NCI-H2227 (cell line): ENCODE results near the gene TOGARAM1.

Experiments
- DNase-seq: peaks from one replicate; lab custom pipeline; 2025; ENCODE audit not compliant: unreplicated experiment; lab: John Stamatoyannopoulos, UW

TOGARAM1 gene, protein sequence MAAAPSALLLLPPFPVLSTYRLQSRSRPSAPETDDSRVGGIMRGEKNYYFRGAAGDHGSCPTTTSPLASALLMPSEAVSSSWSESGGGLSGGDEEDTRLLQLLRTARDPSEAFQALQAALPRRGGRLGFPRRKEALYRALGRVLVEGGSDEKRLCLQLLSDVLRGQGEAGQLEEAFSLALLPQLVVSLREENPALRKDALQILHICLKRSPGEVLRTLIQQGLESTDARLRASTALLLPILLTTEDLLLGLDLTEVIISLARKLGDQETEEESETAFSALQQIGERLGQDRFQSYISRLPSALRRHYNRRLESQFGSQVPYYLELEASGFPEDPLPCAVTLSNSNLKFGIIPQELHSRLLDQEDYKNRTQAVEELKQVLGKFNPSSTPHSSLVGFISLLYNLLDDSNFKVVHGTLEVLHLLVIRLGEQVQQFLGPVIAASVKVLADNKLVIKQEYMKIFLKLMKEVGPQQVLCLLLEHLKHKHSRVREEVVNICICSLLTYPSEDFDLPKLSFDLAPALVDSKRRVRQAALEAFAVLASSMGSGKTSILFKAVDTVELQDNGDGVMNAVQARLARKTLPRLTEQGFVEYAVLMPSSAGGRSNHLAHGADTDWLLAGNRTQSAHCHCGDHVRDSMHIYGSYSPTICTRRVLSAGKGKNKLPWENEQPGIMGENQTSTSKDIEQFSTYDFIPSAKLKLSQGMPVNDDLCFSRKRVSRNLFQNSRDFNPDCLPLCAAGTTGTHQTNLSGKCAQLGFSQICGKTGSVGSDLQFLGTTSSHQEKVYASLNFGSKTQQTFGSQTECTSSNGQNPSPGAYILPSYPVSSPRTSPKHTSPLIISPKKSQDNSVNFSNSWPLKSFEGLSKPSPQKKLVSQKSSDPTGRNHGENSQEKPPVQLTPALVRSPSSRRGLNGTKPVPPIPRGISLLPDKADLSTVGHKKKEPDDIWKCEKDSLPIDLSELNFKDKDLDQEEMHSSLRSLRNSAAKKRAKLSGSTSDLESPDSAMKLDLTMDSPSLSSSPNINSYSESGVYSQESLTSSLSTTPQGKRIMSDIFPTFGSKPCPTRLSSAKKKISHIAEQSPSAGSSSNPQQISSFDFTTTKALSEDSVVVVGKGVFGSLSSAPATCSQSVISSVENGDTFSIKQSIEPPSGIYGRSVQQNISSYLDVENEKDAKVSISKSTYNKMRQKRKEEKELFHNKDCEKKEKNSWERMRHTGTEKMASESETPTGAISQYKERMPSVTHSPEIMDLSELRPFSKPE (N-terminal part only)

DNA sequence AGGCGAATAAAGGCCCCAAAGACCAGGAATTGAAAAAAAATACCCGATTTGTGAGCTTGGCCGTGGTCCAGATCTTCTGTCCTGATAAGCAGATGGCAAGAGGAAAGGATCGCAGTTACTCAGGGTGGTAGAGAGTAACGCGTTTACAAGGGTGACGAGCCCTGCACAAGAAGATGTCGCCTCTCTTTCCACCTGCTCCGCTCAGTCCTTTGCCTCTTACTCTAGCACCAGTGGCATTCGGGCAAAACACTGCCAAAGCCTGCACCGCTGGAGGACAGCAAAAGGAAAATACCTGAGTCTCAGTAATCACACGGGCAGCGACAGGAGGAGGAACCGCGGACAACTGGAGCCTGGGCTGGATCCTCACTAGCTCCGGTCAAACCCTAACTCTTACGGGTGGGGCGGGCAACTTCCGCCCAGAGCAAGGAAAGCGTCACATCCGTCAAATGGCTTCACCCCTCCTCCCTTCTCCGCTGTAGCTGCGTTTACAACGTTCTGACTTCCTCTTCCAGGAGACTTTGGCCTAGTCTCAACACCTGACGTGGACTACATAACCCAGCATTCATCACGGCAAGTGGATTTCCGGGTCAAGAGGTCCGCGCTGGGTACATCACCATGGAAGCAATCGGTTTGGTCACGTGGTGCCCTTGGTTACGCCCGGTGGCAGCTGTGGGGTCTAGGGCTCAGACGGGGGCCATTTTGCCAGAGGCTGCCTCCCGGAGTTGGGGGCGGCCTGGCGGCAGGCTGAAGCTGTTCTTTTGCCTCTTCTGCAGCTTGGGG lies at the start of gene TOGARAM1, which contains the start of gene KLHL28:
TSS of gene TOGARAM1 (plus strand) at position 637 of the 780 bp plus-strand sequence. CDS start 232 bp downstream, outside the sequence.
TSS of gene KLHL28 (minus strand) at position 394 of the 780 bp plus-strand sequence. CDS start 16,019 bp downstream, outside the sequence.
- DNase-seq = peak; percentile 99

DNA sequence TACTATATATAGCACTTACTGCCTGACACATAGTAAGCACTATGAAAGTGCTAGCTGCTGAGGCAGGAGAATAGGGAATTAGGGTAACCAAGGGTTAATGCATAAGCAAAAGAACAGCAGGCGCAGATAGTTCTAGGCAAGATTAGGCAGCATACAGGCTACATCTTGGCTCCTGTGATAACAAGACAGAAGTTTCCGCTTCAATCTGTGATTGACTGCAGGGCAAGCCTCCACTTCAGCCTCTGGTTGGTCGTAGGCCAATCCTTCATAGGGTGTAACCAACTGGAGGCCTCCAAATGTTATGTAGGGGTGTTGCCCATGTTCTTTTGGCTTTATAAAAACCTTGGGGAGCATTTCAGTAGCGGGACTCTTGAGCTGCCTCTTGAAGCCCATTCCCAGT lies 47.1 kb upstream of the TOGARAM1 start:
- peak; percentile 32 for DNase-seq

DNA sequence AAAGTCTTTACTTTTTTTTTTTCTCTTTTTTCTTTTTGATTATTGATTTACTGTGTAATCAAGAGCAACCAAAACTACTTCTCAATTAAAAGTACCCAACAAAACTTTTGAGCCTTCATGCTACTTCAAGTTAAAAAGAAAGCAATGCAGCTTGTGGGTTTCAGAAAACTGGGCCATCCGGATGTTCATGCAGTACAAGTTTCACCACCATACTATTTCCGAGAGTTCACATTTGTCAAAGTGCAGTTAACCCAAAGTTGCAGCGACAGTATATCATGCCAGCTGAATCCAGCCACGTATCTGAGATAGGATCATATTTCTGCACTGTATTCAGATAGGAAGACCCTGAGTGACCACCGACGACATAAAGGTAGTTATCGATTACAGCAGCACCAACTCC lies 33.2 kb upstream of the TOGARAM1 start:
- DNase-seq = no peak

- no peak for DNase-seq
These were observed 26.8 kb upstream of the TOGARAM1 start for GRCh38 chr14:44935155-44935554.

DNA sequence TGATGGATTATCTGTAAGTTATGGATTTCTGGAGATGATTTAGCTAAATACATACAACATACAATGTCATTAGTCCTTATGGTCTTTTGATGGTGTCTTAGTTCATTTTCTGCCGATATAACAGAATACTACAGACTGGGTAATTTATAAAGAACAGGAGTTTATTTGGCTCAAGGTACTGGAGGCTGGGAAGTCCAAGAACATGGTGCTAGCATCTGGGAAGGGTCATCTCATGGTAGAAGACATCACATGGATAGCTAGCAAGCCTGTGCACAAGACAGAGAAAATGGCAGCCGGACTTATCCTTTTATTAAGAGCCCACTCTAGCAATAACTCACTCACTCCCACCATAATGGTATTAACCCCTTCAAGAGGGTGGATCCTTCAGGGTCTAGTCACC lies 24.4 kb upstream of the TOGARAM1 start:
- no peak for DNase-seq

- no peak for DNase-seq
These were observed 21.8 kb upstream of the TOGARAM1 start for GRCh38 chr14:44940211-44940610.

GRCh38 chr14:44940944-44941343 lies 21.0 kb upstream of the TOGARAM1 start:
- no peak for DNase-seq

GRCh38 chr14:44941591-44941990 lies 20.4 kb upstream of the TOGARAM1 start:
- DNase-seq = no peak

- no peak for DNase-seq
These were observed 19.6 kb upstream of the TOGARAM1 start for GRCh38 chr14:44942436-44942835.

GRCh38 chr14:44944107-44944506 lies 17.9 kb upstream of the TOGARAM1 start:
- no peak for DNase-seq

DNA sequence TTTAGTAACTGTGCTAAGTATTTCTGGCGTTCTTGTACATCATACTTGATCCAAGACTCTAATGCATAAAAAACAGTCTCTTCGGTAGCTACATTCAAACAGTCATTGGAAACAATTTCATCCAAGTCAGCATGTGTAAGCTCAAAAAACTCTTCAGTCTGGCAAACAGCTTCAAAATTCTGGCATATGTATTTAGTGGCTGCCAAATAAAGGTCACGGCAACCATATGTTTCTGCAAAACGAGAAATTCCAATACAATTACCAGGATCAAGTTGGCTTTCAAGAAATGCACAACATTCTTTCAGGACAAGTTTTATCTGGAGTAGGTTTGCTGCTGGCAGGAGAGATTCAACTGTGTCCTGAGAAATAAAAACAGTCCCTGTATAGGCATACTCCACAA lies 16.7 kb upstream of the TOGARAM1 start:
- no peak for DNase-seq

DNA sequence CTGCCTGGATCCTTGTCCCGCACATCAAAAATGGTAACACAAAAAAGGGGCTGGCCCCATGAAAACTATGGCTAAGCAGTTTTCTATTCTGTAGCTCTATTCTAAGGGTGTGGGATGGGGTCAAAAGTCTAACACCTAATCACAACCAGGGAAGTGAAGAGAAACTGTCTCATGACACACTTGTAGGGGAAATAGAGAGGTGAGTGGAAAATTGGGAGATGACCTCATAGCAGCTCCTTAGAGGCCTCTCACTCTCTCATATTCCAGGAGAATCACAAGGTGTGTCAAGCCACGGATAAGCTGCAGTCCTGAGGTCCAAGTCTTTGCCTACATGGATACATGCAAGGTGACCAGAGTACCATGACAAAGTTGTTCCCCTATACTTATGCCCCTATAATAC lies 10.9 kb upstream of the TOGARAM1 start:
- no peak for DNase-seq

DNA sequence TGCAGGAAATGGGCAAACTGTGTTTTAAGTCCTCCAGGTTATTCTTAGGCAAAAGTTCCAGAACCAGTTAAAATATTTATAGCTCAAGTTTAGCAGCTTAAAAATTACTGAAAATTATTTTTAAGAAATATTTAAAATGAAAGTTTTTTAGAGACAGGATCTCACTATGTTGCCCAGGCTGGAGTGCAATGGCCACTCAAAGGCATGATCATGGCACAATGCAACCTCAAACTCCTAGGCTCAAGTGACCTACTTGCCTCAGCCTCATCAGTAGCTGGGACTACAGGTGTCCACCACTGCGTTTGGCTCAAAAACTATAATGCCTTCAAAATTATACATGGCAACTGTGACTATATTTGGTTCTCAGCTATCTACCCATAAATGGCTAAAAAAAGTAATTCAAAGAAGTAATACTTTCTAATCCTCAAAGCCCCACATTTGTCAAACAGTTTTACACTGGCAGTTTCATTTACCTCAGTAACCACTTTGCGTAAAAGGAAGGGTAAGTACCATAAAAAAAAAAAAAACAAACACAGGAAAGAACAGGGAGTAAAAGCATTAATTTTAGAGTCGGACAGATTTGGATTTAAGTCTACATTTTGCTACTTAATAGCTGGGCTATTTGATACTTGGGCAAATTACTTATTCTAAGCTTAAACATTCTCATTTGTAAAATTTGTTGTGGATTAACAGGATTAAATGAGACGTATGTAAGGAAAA lies 9.4 kb upstream of the TOGARAM1 start:
- no peak for DNase-seq

GRCh38 chr14:44954750-44955149 lies 7.2 kb upstream of the TOGARAM1 start:
- no peak for DNase-seq

DNA sequence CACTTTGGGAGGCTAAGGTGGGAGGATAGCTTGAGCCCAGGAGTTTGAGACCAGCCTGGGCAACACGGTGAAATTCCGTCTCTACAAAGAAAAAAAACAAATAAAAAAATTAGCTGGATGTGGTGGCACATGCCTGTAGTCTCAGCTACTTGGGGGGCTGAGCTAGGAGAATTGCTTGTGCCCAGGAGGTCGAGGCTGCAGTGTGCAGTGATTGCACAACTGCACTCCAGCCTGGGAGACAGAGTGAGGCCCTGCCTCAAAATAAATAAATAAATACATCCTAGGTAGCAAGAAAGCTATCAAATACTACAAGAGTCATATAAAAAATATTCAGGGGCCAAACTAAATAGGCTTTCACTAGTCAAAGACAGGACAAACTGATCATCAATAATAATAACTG lies 6.5 kb upstream of the TOGARAM1 start:
- no peak for DNase-seq

DNA sequence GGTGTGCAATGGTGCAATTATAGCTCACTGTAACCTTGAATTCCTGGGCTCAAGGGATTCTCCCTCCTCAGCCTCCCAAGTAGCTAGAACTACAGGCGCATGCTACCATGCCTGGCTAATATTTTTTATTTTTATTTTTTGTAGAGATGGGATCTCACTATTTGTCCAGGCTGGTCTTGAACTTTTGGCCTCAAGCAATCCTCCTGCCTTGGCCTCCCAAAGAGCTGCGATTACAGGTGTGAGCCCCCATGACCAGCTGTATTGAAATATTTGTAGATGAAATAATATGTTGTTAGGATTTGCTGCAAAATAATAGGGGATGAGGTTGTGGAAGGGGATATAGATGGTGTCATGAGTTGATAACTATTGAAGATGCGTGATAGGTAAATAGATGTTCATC lies 5.1 kb upstream of the TOGARAM1 start:
- no peak for DNase-seq

GRCh38 chr14:44959538-44959937 lies 2.5 kb upstream of the TOGARAM1 start:
- no peak for DNase-seq

DNA sequence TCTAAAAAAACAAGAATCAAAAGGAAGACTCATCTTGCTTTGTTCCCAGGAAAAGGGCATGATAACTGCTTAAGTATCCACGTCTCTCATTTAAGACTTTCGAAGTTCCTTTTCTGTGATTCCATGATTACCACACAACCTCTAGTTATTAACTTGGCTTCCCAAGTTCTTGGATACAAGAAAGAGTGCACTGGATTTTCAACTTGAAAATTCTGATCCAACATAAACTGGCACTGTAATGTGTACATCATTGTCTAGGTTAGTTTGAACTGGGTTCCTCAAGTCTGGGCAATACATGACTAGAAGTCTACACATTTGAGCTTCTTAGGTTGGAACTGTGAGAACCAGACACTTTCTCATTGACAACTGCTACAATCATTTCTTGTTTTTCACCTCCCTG lies 1.8 kb upstream of the TOGARAM1 start:
- DNase-seq = no peak

DNA sequence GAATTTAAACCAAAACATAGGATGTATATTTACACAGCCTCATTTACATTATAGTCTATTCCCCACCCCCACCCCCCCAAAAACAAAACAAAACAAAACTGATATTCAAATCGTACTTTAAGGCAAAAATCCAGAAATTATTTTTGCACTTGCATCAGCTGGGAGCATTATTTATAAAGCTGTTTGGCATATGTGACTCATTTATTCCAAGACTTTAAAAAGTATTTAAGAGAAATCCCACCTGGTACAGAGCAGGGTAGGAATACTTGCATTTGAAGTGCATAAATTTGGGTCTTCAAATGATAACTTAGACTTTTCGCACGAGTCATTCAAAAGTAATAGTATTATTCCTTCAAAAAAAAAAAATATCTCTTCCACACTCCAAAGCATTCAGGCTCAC lies 1.3 kb upstream of the TOGARAM1 start:
- DNase-seq = no peak

DNA sequence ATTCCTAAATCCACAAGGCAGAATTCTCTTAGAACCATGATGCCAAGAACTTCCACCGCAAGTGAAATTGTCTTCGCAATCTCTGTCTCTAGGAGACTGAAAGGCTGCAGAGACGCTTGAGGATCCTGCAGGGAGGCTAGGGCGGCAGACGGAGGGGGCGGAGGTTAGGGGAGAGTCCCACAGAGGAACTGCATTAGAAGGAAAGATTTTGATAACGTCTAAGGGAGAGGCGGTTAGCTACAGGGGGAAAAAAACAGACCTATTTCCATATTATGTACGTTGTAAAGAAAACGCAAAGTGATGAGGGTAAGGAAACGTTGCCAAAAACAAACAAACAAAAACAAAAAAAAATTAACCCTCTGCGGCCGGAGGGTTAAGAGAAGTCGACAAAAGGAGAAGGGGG lies 838 bp upstream of the TOGARAM1 start:
- peak; percentile 54 for DNase-seq
